Inflammatory macrophage (primary cell): ENCODE data around the gene ANKDD1A.

Experiments used
- DNase-seq, 2 donors: peaks; one replicate each; pipeline ENCODE4 v3.0.0-alpha.2; 2020 to 2022

The ANKDD1A gene

GRCh38 chr15:64970698-64971097 is 59.0 kb downstream of the ANKDD1A start:
- DNase-seq: peak; percentile 86 to 88

DNA sequence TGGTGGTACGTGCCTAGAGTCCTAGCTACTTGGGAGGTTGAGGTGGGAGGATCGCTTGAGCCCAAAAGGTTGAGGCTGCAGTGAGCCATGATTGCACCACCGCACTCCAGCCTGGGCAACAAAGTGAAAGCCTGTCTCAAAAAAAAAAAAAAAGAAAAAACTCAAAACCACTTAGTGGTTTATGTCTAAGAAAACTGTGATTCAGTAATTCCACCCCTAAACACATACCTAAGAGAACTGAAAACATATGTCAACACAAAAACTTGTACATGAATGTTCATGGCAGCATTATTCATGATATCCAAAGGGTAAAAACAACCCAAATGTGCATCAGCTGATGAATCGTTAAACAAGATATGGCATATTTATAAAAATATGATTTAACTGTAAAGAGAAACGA is 63.7 kb downstream of the ANKDD1A start:
- no peak for DNase-seq

DNA sequence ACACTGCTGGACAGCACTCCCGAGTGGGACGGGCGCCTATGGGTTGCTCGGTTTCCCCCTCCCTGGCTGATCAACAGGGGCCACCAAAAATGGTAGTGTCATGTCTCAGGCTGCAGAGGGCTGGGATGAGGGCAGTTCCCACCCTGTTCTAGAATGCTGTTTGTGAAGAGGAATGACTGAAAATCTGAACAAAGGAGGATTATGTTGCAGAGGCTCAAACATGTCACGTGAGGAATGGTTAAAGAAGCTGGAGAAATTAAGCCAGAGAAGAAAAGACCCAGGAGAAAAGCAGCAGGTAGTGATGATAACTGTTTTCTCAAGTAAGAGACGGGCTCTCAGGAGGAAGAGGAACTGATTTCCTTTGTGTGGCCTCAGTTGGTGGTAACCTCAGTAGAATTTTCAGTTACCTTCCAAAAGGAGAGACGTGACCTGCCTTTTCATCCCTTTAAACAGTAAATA is 67.6 kb downstream of the ANKDD1A start:
- no peak for DNase-seq

DNA sequence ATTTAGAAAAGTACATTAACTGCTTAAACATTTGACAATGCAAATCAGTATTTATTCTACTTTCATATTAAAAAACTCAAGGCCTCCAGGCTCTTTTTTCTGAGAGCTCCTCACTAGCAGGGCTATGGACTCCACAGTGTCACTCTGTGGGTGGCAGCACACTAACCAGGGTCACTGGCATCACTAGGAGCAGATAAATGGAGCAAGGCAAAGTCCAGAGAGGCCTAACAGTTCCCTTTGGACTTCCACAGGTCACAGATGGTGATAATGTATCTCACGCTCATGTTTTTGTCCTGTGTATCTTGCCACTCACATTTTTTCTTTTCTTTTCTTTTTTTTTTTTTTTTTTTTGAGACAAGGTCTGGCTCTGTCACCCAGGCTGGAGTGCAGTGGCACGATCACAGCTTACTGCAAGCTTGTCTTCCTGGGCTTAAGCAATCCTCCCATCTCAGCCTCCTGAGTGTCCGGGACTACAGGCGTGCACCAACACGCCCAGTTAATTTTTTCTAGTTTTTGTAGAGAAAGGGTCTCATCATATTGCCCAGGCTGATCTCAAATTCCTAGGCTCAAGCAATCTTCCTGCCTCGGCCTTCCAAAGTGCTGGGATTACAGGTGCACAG is 70.2 kb downstream of the ANKDD1A start:
- no peak for DNase-seq

- DNase-seq: no peak
Measured at GRCh38 chr15:64982472-64982871, 70.8 kb downstream of the ANKDD1A start.

- peak; percentile 80 to 88 for DNase-seq
Measured at GRCh38 chr15:64985366-64986033, 73.8 kb downstream of the ANKDD1A start.

DNA sequence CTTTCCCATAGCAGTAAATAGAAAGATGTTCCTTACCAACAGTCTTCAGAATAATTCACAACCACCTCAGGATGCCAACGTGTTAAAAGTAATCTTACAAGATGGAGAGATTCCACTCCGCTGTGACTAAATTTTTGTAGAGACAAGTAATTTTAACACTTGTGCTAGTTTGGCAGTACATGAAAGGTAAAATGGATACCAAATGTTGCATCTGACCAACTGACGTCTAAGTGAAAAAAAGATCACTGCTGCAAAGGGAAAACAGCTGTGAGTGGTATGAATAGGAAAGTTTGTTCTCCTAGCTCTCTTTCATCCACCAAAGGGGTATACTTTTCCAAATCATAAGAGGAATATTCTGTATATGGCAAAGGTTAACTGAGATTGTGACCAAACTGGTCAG is 75.4 kb downstream of the ANKDD1A start:
- DNase-seq: no peak

DNA sequence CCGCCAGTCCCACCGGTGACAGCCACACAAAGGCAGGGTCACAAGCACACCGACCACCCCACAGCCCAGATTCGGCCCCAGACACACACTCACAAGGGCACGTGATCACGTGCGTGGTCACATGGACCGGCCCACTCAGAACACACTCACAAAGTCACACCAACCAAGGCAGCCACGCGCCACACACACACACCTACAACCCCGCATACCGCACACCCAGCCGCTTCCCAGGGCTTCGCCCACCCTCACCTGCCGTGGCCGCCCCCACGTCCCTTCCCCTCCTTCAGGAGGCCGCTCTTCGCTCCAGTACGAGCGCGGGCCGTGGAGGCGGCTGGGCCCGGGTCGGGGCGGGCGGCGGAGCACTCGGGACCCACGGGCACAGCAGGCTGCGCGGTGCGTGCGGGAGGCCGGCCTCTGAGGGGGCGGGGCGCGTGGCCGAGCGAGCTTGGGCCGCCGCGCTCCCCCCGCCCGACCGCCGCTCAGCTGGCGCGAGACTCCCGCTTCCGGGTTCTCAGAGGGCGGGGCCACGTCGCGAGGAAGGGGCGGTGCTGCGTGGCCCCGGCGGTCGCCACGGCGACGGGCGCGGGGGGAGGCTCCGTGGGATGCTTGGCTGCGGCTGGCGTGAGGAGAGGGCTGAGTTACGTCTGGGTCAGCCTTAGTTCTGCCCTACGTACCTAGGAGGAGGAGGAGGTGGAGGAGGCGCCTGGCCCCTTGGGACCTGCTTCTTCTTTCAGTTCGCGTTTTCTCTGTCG is 77.9 kb downstream of the ANKDD1A start, which contains the start of gene SPG21:
TSS of gene SPG21 (minus strand) at position 499 of the 752 bp plus-strand sequence. CDS start 6,345 bp downstream, outside the sequence.
- DNase-seq: peak; percentile 94 to 97

- DNase-seq: no peak
Measured at GRCh38 chr15:64990168-64990470, 78.4 kb downstream of the ANKDD1A start.

DNA sequence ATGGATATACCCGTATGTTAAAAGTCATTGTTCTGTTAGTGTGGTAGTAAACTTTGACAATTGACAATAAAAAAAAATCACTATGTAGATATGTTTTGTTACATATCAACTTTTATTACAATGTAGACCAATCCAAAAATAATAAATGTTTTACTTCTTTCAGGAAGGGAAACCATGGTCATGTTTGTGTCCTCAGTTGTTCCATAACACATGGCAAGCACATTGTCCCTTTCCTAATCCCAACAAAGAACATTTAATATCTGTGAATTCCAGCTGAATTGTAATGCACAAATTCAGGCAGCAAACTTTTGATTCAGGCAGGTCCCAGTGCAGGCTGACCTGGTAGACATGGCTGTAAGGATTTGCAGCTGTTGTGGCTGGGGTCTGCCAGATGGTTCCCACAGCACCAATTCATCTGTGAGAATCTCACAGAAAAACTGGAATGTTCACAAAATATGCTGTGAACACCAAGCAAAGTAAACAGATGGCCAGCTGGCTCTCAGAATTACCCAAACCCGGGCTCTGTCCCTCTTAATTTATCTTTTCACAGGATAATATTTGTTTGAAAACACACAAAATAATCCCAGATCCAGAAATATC is 79.9 kb downstream of the ANKDD1A start:
- no peak for DNase-seq

GRCh38 chr15:64993290-64993689 is 81.6 kb downstream of the ANKDD1A start:
- DNase-seq: no peak

- DNase-seq: no peak
Measured at GRCh38 chr15:64997066-64997465, 85.4 kb downstream of the ANKDD1A start.

DNA sequence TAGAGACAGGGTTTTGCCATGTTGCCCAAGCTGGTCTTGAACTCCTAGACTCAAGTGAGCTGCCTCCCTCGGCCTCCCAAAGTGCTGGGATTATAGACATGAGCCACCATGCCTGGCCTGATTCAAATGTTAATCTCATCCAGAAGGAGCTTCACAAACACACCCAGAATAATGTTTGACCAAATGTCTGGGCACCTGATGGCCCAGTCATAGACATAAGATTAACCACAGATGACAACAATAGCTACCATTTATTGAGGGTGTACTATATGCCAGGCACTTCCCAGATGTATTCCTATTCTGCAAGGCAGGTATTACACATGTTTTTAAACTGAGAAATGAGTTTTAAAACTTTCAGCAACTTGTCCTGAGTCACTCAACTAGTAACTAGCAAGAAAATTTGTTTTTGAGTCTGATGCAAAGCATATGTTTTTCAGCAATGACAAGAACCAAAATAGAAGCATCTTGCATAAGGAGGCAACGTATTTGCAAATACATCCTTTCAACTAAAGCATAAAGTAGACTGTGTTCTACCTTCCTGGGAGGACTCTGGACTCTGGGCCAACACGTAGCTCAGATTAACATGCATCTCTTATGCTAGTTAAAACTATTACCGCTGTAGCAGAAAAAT is 86.2 kb downstream of the ANKDD1A start:
- DNase-seq: no peak

- DNase-seq: no peak
Measured at GRCh38 chr15:65004993-65005392, 93.3 kb downstream of the ANKDD1A start.

DNA sequence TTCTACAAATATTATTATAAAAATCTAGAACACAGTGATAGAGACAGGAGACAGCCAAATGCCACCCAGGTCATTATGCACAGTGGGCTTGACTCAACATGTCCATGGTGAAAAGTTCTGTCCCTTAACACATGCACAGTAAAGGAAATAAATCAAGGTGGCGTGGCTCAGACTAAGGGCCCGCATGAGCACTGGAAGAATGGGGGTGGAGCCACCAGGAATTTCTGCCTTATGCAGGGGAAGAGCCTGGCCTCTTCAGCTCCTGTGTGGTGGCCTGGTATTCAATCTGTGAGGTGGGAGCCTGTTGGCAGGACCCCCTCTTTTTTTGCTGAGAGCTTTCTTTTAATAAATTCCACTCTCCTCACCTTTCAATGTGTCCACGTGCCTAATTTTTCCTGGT is 95.2 kb downstream of the ANKDD1A start:
- no peak for DNase-seq
